DND-41 (cell line): Measurements from ENCODE around the gene PASK.

ENCODE experiments used
- ATAC-seq: fragments of 200-7000 bp; cut with Tn5 transposase; 3 replicates; pipeline ENCODE4 v1.9.1; 2021; ENCODE audit warnings: low read depth; ENCODE audit not compliant: insufficient read depth
- DNase-seq: peaks from one replicate; pipeline ENCODE4 v3.0.0-alpha.2; 2020
- H2AFZ ChIP-seq: 2 replicates; pipeline ENCODE4 v1.6.0; 2012; ENCODE audit warnings: low read depth, low read length
- H3K27ac ChIP-seq: 2 replicates; pipeline ENCODE4 v1.5.1; 2012; ENCODE audit warnings: low read length, inconsistent platforms
- H3K27me3 ChIP-seq: fragments of 200-600 bp; sonication (generic); 2 replicates; pipeline ENCODE4 v1.6.0; 2012; ENCODE audit warnings: low read length, mild to moderate bottlenecking, inconsistent platforms; ENCODE audit not compliant: insufficient read depth, poor library complexity
- H3K36me3 ChIP-seq: 2 replicates; pipeline ENCODE4 v1.5.1; 2012; ENCODE audit warnings: low read length, inconsistent platforms; ENCODE audit not compliant: insufficient read depth
- H3K4me1 ChIP-seq: 2 replicates; pipeline ENCODE4 v1.5.1; 2012; ENCODE audit warnings: mild to moderate bottlenecking, low read length; ENCODE audit not compliant: insufficient read depth
- H3K4me2 ChIP-seq: 2 replicates; pipeline ENCODE4 v1.6.0; 2012; ENCODE audit warnings: mild to moderate bottlenecking, moderate library complexity, low read length, inconsistent platforms; ENCODE audit not compliant: insufficient read depth
- H3K4me3 ChIP-seq, 2 experiments: fragments of 200-600 bp in 1 of 2; shearing (Covaris generic) in 1 of 2; 2 replicates each; pipeline ENCODE4 v1.5.1; 2012 to 2016; ENCODE audit warnings: inconsistent platforms in 2 of 2, low read length in 2 of 2, mild to moderate bottlenecking in 2 of 2, low read depth in 1 of 2, moderate library complexity in 1 of 2
- H3K79me2 ChIP-seq: 2 replicates; pipeline ENCODE4 v1.6.0; 2012; ENCODE audit warnings: low read length, inconsistent platforms; ENCODE audit not compliant: insufficient read depth
- H3K9ac ChIP-seq: 2 replicates; pipeline ENCODE4 v1.6.0; 2012; ENCODE audit warnings: low read depth, mild to moderate bottlenecking, inconsistent platforms, low read length, moderate library complexity
- H3K9me3 ChIP-seq: 2 replicates; pipeline ENCODE4 v1.5.1; 2012; ENCODE audit warnings: low read length, moderate library complexity, mild to moderate bottlenecking, inconsistent platforms; ENCODE audit not compliant: insufficient read depth, severe bottlenecking
- H4K20me1 ChIP-seq: 2 replicates; pipeline ENCODE4 v1.6.0; 2012; ENCODE audit warnings: low read length; ENCODE audit not compliant: insufficient read depth
- CTCF ChIP-seq: IDR thresholded peaks from 2 replicates; pipeline ENCODE4 v1.5.1; 2012; ENCODE audit warnings: borderline replicate concordance, low read length, moderate library complexity, mild to moderate bottlenecking; ENCODE audit not compliant: poor library complexity, severe bottlenecking; ENCODE audit errors: extremely low read depth
- EZH2 ChIP-seq: IDR thresholded peaks from 3 replicates; pipeline ENCODE4 v1.6.1; 2012; ENCODE audit warnings: borderline replicate concordance, low read depth, mild to moderate bottlenecking, moderate library complexity, low read length, inconsistent platforms; ENCODE audit not compliant: severe bottlenecking

The PASK gene

GRCh38 chr2:241081190-241081642 is 68.1 kb downstream of the PASK start:
- H3K4me2 ChIP-seq = no peak overlapping the region
- no peak overlapping the region for H3K9ac ChIP-seq
- TF ChIP-seq EZH2 = no peak
- no peak for TF ChIP-seq CTCF
- ATAC-seq (no peak), DNase-seq (no peak)
- H3K36me3 ChIP-seq = peaks cover 5% of the 10 kb centered on the region
- H4K20me1 ChIP-seq = peaks cover 5% of the 10 kb centered on the region
- H3K27ac ChIP-seq = no peak overlapping the region
- H3K79me2 ChIP-seq = no peaks in the 10 kb centered on the region
- H3K27me3 ChIP-seq = no peaks in the 10 kb centered on the region
- no peak overlapping the region for H2AFZ ChIP-seq
- H3K4me1 ChIP-seq = no peaks in the 10 kb centered on the region
- H3K9me3 ChIP-seq = no peaks in the 10 kb centered on the region
- no peak overlapping the region for H3K4me3 ChIP-seq

GRCh38 chr2:241080405-241081189 is 68.7 kb downstream of the PASK start:
- no peaks in the 10 kb centered on the region for H3K79me2 ChIP-seq
- H3K9ac ChIP-seq = no peak overlapping the region
- no peak for DNase-seq
- H2AFZ ChIP-seq = no peak overlapping the region
- H3K4me3 ChIP-seq = no peak overlapping the region
- H3K4me2 ChIP-seq = no peak overlapping the region
- H3K36me3 ChIP-seq = 0 out of 2 replicates have a peak, but pooled peaks cover 3% of the 10 kb centered on the region
- H3K4me1 ChIP-seq = no peaks in the 10 kb centered on the region
- no peak for TF ChIP-seq EZH2
- no peak for TF ChIP-seq CTCF
- no peak overlapping the region for H3K27ac ChIP-seq
- H3K9me3 ChIP-seq = no peaks in the 10 kb centered on the region
- no peak for ATAC-seq
- H3K27me3 ChIP-seq = no peaks in the 10 kb centered on the region
- H4K20me1 ChIP-seq = peaks cover 5% of the 10 kb centered on the region

- Histone ChIP-seq H3K79me2 (no peaks in the 10 kb centered on the region), H2AFZ (no peak overlapping the region), H3K27ac (no peak overlapping the region), H3K36me3 (peaks cover 6% of the 10 kb centered on the region), H3K4me3 (no peak overlapping the region), H4K20me1 (peaks cover 5% of the 10 kb centered on the region), H3K9me3 (no peaks in the 10 kb centered on the region), H3K4me1 (no peaks in the 10 kb centered on the region), H3K27me3 (no peaks in the 10 kb centered on the region), H3K4me2 (no peak overlapping the region), H3K9ac (no peak overlapping the region)
- ATAC-seq (no peak), DNase-seq (no peak)
- no peak for TF ChIP-seq EZH2
- TF ChIP-seq CTCF = no peak
Measured at GRCh38 chr2:241074901-241075540, 74.3 kb downstream of the PASK start.
